ENCODE data around the gene GNA15.
"Not testable (repeated sequence)": the region's sequence is repeated elsewhere in the genome, so short reads cannot be mapped to it uniquely, and the experiment has no call there.

GRCh38 chr19:3202895-3203294, 67.1 kb downstream of the GNA15 start:
- TF ChIP-seq CTCF, POLR2A (IDR thresholded peaks at IDR 0.05): not testable (repeated sequence)
